CD1c-positive myeloid dendritic cell (primary cell): ENCODE measurements around the gene PPP1CA.

Experiments
- DNase-seq: peaks from one replicate; pipeline ENCODE4 v3.0.0-alpha.2; 2016; ENCODE audit errors: extremely low spot score

The PPP1CA gene

GRCh38 chr11:67401495-67402191 lies at the start of gene PPP1CA:
Gene PPP1CA (minus strand): TSS chr11:67401858. CDS start chr11:67401782, 76 bp downstream.
- DNase-seq = peak; percentile 96

GRCh38 chr11:67450796-67451657 lies 49.4 kb upstream of the PPP1CA start:
- DNase-seq = no peak

GRCh38 chr11:67449116-67449844 lies 47.6 kb upstream of the PPP1CA start:
- peak; percentile 77 for DNase-seq

- no peak for DNase-seq
These were observed 46.6 kb upstream of the PPP1CA start for GRCh38 chr11:67448220-67448609.

GRCh38 chr11:67445515-67445914 lies 43.9 kb upstream of the PPP1CA start:
- no peak for DNase-seq

- DNase-seq = no peak
These were observed 41.1 kb upstream of the PPP1CA start for GRCh38 chr11:67442504-67443404.

GRCh38 chr11:67441731-67442351 lies 40.2 kb upstream of the PPP1CA start:
- no peak for DNase-seq

- DNase-seq = no peak
These were observed 39.5 kb upstream of the PPP1CA start for GRCh38 chr11:67441098-67441563.

GRCh38 chr11:67440229-67441097 lies 38.8 kb upstream of the PPP1CA start:
- DNase-seq = no peak

- peak; percentile 67 for DNase-seq
These were observed 37.9 kb upstream of the PPP1CA start for GRCh38 chr11:67439321-67440228.

- no peak for DNase-seq
These were observed 36.7 kb upstream of the PPP1CA start for GRCh38 chr11:67438158-67438902.

GRCh38 chr11:67437809-67438157 lies 36.1 kb upstream of the PPP1CA start:
- no peak for DNase-seq

GRCh38 chr11:67437082-67437808 lies 35.6 kb upstream of the PPP1CA start, which contains the start of gene PTPRCAP:
Gene PTPRCAP (minus strand): TSS chr11:67437682. CDS start chr11:67437619, 63 bp downstream.
- DNase-seq = peak; percentile 26

GRCh38 chr11:67436459-67437081 lies 34.9 kb upstream of the PPP1CA start:
- DNase-seq = no peak

GRCh38 chr11:67435727-67436458 lies 34.2 kb upstream of the PPP1CA start:
- no peak for DNase-seq
